GM12892 (cell line): ENCODE results near the gene CPEB3.
"Not testable (repeated sequence)": the region's sequence is repeated elsewhere in the genome, so short reads cannot be mapped to it uniquely, and the experiment has no call there.

Source experiments
- POLR2A ChIP-seq: IDR thresholded peaks from 2 replicates; pipeline ENCODE4 v1.6.1; 2011; ENCODE audit warnings: low read depth, low read length, control low read depth
- POLR2AphosphoS5 ChIP-seq: IDR thresholded peaks from 2 replicates; pipeline ENCODE4 v1.6.1; 2011; ENCODE audit warnings: low read depth, low read length, control low read depth
- TAF1 ChIP-seq: IDR thresholded peaks from 2 replicates; pipeline ENCODE4 v1.6.1; 2011; ENCODE audit warnings: low read depth, mild to moderate bottlenecking, control low read depth, low read length, borderline replicate concordance

GRCh38 chr10:92216608-92217007 lies 74.3 kb downstream of the CPEB3 start:
- not testable (repeated sequence) for TF ChIP-seq POLR2A, TAF1, POLR2AphosphoS5
